DMS114 treated with DMSO at 0.1 percent for 48 hours (cell line): ENCODE results near the gene UNC5C.
A peak's percentile ranks its signal among the peaks of the same experiment; 100 is the strongest.
"Not testable (repeated sequence)": the region's sequence is repeated elsewhere in the genome, so short reads cannot be mapped to it uniquely, and the experiment has no call there.

ENCODE experiments used
- DNase-seq: peaks from one replicate; lab custom pipeline; 2025; ENCODE audit not compliant: unreplicated experiment; lab: John Stamatoyannopoulos, UW

The UNC5C gene

DNA sequence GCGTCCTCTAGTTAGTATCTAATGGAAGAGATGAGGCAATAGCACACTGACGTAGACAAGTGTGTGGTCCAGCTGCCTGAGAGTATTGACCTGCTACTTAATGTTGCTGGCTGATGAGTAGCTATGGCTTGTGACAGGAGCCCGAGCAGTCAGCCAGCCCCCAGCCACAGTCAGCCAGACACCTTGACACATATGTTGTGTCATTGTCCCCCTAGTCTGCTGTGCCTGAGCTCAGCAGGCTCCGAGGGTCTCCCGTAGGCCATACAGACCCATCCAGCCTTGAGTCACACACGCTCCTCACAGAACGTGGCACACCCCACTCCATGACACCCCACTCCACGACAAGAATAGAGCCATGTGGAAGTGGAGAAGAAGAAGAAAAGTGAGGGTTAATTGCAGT, 362.1 kb downstream of the UNC5C start:
- DNase-seq = no peak

DNA sequence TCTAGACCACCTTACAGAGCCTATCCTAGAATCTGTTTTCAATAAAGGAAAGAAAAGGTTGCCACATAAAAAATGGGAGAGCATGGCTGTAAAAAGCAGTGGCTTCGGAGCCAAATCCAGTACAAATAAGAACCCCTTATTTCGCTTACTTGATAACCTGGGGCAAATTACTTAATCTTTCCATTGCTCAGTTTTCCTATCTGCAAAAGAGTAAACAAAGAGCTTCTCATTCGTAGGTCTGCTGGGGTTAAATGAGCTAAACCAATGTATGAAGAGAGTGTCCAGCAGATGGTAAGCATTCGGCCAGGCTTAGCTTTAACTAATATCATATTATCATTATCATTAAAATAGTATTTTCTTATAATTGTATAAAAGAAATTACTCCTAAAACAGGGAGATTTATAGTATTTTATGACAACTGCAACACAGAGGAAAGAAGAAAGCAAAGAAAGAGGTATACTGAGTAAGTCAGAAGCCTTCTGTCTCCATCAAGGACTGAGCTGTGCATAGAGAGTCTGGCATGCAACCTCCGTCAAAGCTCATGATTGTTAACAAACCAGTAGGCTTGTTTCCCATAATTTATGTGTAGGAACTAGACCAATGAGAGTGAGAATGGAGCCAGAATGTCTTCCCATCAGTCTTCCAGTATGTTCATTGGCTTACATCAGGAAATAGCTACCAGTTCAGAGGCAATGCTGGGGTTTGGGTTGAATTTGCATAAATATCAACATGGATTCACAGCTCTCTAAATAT, 364.9 kb downstream of the UNC5C start:
- no peak for DNase-seq

DNA sequence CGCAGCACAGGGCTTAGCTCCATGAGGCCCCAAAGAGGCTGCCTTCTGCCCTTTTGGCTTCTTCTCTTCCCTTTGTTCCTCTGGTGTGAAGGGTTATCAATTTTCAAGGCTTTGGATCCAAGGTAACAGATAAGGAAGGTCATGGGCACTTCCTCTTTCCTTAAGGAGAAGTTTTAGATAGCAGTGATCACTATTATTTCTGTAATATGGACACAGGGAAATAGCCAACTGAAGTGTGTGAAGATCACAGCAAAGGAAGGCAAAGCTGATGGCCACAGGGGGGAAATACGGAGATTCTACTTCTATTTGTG, 366.8 kb downstream of the UNC5C start:
- DNase-seq = no peak

GRCh38 chr4:95181243-95181995, 367.4 kb downstream of the UNC5C start:
- no peak for DNase-seq

- DNase-seq = no peak
Observed at GRCh38 chr4:95180531-95181242, 368.1 kb downstream of the UNC5C start.

GRCh38 chr4:95178938-95179337, 369.8 kb downstream of the UNC5C start:
- DNase-seq = no peak

GRCh38 chr4:95171377-95171776, 377.4 kb downstream of the UNC5C start:
- DNase-seq = not testable (repeated sequence)

- DNase-seq = no peak
Observed at GRCh38 chr4:95170176-95170575, 378.6 kb downstream of the UNC5C start.

DNA sequence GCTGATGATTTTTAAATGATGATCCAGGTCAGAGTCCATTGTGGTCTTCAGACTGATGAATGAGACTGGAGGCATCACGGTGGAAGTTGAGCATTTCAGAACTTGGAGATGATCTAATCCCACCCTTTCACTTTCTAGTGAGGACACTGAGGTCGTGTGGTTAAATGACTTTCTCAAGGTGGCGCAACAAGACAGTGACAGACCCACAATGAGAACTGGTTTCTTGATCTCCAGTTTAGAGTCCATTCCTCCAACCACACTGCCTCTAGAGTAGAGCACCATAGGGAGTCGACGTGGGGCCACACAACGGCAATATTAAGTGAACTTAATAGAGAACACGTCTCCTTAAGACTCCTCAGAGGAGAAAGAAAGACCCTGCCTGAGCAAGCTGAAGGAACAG, 381.0 kb downstream of the UNC5C start:
- DNase-seq = no peak

DNA sequence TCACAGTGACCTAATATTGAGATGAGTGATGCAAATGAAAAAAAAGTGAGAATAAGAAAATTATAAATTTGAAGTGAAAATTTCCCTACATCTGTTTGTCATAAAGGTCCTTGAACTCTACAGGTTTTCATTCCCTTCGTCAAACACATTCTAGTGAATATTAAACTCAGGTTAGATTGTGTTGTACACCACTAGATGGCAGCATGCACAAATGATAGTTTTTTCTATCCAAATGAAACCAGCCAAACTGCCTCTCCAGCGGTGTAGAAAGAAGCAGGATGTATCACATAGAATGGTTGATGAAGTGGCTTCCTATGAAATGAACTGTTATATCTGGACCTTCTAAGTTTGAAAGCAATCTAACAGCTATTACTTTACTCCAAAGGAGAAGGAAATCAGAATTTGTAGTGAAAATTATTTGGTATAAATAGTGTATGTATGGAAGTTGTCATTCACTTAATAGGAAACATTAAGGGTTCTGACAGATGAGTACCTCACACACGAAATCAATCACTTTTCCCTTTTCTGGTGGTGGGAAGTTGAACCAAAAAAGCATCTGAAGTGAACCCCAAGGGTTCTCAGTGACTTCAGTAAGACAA, 382.7 kb downstream of the UNC5C start:
- peak; percentile 1 for DNase-seq

GRCh38 chr4:95162867-95163266, 385.9 kb downstream of the UNC5C start:
- DNase-seq = no peak

GRCh38 chr4:95161781-95162469, 386.8 kb downstream of the UNC5C start:
- no peak for DNase-seq

DNA sequence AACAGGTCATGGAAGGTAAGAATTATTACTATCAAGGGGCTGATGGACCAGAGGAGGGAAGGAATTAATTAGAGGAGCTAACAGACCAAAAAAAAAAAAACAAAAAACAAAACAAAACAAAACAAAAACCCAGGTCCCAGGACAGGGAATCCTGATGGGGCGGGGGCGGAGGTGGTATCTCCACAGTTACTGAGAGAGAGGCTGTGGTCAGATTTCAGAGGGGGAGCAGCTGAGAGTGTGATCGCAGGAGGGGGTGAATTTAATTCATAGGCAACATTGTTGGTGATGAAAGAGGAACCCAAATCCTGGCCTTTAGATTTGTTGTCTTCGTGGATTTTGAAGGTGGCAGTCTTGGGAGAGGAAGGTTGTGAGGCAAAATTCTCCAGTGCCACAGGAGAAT, 389.4 kb downstream of the UNC5C start:
- DNase-seq = no peak

GRCh38 chr4:95158626-95159025, 390.1 kb downstream of the UNC5C start:
- no peak for DNase-seq

DNA sequence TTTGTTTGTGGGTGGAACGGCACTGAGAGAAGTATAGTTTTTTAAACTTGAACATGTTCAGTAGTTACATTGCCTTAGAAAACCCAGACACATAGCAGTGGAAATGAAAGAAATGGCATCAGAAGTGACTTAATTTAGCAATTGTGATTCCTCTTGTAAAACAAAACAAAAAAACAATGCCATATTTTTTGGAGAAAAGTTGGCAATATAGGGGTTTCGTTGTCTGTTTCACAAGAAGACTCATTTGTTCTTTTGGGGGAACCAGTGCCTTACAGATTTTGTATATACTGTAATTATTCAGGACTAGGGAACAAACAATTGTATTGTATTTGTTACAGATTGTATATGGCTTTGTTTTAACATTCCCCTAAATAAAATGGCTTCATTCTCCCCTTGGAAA, 390.7 kb downstream of the UNC5C start:
- DNase-seq = no peak

GRCh38 chr4:95157596-95157995, 391.2 kb downstream of the UNC5C start:
- no peak for DNase-seq

DNA sequence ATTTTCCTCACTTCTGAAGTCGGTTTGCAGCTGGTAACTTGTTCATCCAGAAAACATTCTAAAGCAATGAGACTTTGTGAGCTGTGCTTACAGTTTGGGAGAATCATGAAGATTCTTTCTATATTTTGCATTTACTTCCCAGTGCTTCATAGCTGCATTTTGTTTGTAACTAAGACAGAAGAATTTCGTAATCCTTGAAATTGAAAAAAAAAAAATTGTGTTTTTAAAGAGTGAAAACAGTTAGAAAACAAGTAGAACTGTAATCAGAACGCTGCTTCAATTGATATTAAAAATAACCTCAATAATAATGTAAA, 392.4 kb downstream of the UNC5C start:
- no peak for DNase-seq

DNA sequence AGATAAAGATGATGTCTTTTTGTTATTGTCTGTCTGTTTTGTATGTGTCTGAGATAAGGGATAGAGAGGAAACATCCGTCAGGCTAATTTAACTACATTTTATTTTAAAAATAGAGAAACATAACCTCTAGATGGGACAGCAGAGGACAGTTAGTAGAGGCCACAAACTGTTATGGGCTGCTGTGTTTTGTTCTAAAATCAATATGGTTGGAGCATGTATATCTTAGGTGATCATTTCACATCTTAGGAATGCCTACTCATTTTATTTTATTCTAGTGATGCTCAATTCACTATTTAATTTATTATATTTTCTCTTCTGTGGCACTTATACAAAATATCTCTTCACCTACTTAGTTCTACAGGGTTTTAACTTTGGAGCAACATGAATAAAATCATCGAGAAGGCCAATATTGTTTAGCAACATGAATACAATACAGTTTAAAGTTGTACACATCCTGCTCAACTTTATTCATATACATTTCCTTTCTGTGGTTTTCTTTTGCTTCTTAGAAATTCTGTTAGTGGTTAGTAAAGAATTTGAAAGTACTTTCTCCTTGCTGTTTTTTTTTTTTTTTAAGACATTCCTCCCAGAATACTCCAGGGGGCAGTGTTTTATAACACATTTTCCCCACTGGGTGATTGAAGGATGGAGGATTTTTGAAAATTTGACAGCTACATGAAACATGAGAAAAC, 392.9 kb downstream of the UNC5C start:
- no peak for DNase-seq

GRCh38 chr4:95153182-95153581, 395.6 kb downstream of the UNC5C start:
- DNase-seq = no peak

DNA sequence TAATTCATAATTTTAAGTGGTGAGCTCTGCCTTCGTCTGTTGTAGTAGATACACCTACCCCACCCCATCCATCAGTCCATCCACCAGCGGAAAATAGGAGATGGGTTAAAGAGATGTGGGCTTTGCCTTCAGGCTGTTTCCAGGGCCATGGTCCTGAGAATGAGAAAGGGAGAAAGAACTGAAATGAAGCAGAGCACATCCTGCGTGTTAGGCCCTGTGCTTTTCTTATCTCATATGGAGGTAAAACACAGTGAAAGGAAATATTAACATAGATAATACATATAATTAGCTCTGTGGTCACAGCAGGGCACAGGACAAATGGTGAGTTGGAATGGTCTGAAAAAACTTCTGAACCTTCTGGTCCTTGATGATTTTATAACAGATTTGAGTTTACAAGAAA, 397.5 kb downstream of the UNC5C start:
- DNase-seq = no peak

GRCh38 chr4:95142932-95143331, 405.8 kb downstream of the UNC5C start:
- no peak for DNase-seq
